Measurements from ENCODE around the gene ALK.

The ALK gene

DNA sequence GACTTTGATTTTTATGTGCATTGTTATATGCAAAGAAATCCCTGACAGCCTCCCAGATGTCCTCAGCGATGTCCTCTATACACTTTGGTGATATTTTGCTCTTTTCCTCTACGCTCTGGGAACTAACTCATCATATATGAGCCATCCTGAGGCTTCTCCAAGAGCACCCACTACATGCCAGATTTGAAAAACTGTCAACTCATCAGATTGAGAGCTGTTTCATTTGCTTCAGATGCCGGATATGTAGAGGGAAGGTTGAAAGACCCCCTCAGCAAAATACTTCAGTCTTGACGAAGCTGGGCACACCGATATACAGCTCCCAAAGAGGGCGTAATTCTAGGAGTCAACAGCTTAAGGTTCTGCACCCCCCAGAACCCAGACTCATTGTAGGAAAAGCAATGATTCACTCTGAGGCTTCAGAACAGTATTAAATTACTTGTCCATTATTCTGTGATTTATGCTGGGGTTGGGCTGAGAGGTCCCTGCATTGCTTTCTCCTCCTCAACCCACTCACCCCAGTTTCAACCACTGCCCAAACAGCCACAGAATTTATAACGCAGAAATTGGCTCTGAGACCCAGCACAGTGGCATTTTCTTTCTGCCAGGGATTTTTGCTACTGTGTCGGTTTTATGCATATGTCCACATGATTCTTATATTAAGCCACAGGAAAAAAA, 341.8 kb downstream of the ALK start:
- TF ChIP-seq, protein P1, sequence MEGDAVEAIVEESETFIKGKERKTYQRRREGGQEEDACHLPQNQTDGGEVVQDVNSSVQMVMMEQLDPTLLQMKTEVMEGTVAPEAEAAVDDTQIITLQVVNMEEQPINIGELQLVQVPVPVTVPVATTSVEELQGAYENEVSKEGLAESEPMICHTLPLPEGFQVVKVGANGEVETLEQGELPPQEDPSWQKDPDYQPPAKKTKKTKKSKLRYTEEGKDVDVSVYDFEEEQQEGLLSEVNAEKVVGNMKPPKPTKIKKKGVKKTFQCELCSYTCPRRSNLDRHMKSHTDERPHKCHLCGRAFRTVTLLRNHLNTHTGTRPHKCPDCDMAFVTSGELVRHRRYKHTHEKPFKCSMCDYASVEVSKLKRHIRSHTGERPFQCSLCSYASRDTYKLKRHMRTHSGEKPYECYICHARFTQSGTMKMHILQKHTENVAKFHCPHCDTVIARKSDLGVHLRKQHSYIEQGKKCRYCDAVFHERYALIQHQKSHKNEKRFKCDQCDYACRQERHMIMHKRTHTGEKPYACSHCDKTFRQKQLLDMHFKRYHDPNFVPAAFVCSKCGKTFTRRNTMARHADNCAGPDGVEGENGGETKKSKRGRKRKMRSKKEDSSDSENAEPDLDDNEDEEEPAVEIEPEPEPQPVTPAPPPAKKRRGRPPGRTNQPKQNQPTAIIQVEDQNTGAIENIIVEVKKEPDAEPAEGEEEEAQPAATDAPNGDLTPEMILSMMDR (IDR thresholded peaks at IDR 0.05; ENCODE audit: borderline replicate concordance, insufficient read depth, low read depth, low read length) = no peak
- H3K4me3 ChIP-seq (ENCODE audit: low read depth, low read length) = no peak overlapping the region

DNA sequence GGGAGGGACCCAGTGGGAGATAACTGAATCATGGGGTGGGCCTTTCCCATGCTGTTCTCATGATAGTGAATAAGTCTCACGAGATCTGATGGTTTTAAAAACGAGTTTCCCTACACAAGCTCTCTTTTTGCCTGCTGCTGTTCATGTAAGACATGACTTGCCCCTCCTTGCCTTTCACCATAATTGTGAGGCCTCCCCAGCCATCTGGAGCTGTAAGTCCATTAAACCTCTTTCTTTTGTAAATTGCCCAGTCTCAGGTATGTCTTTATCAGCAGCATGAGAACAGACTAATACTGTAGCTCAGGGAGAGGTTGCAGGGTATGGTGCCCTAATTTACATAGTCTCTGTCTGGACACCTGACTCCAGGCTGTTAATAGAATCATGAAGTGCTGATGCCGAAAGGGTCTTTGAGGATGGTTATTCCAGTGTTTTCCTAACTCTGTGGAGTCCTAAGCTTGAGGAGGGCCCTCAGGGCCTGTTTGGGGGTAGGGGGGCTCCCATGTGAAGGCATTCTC, 343.2 kb downstream of the ALK start:
- no peak overlapping the region for H3K4me3 ChIP-seq (ENCODE audit: low read depth, low read length)
- TF ChIP-seq, protein P1 (IDR thresholded peaks at IDR 0.05; ENCODE audit: borderline replicate concordance, insufficient read depth, low read depth, low read length) = no peak

DNA sequence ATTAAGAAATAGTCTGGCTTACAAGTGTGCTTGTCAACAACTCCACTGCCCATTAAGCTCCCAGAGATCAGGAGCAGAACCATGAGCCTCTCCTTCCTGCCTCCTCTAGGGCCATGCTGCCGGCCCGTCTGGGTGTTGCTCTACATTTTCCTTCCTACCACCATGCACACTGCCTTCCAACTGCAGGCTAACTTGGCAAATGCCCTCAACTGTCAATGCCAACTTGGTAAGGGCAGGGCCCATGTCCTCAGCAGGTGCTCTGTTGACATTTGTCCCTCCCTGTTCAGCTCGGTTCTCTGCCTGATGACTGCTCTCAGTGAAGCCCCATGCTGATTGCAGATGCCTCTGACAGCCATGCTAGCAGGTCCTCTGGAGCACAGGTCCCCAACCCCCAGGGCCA, 345.2 kb downstream of the ALK start:
- H3K4me3 ChIP-seq (ENCODE audit: low read depth, low read length) = no peak overlapping the region
- TF ChIP-seq, protein P1 (IDR thresholded peaks at IDR 0.05; ENCODE audit: borderline replicate concordance, insufficient read depth, low read depth, low read length) = no peak

DNA sequence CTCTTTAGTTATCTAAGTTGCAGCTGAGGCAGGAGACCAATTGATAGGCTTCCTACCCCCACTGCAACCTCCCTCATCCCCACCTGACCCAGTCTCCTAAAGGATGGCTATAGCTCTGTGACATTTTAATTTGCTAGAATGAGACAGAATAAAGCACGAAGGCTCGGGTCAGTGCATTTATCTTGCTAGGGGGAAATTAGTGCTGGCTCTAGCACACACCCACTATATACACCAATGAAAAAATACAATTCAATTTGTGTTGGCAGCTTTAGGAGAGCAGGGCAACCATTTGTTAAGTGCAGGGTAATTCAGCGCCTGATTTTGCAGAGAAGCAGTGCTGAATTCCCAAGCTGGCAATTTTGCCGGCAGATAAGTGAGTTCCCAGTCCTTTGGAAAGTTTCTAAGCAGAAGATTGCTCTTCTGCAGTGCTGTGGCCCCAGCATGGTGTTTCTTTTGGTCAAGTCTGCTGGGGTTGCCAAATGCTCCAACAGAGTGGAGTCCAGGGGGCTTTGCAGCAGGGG, 346.0 kb downstream of the ALK start:
- no peak overlapping the region for H3K4me3 ChIP-seq (ENCODE audit: low read depth, low read length)
- TF ChIP-seq, protein P1 (IDR thresholded peaks at IDR 0.05; ENCODE audit: borderline replicate concordance, insufficient read depth, low read depth, low read length) = no peak

DNA sequence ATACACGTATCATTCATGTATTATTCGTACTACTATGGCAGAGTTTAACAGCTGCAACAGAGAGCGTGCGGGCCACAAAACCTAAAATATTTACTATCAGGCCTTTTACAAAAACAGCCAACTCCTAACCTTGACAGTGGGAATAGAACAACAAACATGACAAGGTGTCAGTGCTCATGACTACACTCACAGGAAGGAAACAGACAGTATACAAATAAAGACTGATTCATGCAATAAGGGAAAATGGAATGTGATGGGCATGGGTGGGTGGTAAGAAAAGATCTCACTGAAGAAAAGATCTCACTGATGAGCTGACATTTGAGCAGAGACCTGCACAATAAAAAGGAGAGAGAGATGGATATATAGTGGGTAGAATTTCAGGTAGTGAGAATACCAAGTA, 347.8 kb downstream of the ALK start:
- no peak overlapping the region for H3K4me3 ChIP-seq (ENCODE audit: low read depth, low read length)
- TF ChIP-seq, protein P1 (IDR thresholded peaks at IDR 0.05; ENCODE audit: borderline replicate concordance, insufficient read depth, low read depth, low read length) = no peak

DNA sequence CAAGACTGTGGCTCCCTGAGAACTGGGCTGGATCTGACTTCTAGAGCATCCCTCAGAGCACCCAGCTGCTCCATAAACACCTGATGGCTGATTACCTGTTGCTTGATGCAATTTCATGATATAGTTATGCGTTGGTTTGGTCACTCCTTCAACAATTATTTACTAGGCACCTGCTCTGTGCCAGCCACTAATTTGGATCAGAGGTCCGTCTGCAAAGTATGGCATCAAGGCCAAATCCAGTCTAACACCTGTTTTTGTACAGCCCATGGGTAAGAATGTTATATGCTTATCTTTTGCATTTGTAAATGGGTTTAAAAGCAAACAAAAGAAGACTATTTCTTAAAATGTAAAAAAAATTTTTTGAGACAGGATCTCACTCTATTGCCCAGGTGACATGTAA, 348.2 kb downstream of the ALK start:
- TF ChIP-seq, protein P1 (IDR thresholded peaks at IDR 0.05; ENCODE audit: borderline replicate concordance, insufficient read depth, low read depth, low read length) = no peak
- no peak overlapping the region for H3K4me3 ChIP-seq (ENCODE audit: low read depth, low read length)

DNA sequence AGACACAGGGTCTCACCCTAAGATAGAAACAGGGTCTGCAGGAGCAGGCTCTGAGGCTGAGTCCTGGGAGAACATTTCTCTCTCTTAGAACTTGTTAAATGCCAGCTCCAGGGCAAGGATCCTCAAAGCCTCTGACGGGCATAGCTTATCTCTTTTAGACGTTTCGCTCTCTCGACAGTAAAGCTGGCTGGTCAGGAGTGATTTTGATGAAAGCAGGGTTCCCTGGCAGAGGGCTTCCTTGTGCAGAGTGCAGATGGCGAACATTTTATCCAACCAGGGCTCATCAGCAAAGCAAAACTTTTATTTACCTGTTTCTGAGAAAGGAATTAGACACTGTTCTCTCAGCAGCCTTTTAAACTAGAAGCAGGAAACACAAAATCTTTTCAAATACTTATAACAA, 350.8 kb downstream of the ALK start:
- TF ChIP-seq, protein P1 (IDR thresholded peaks at IDR 0.05; ENCODE audit: borderline replicate concordance, insufficient read depth, low read depth, low read length) = no peak
- H3K4me3 ChIP-seq (ENCODE audit: low read depth, low read length) = no peak overlapping the region
